HepG2 (cell line): ENCODE measurements around the gene ADGRB3.

Experiments used
- CEBPZ ChIP-seq: IDR thresholded peaks from 2 replicates; pipeline ENCODE4 v1.6.1; 2012; ENCODE audit warnings: low read length, improper control_type of control experiment
- CTCF ChIP-seq: sonication (generic); formaldehyde crosslinking; IDR thresholded peaks from 2 replicates; pipeline ENCODE4 v1.5.0; 2020; ENCODE audit warnings: mild to moderate bottlenecking, missing genetic modification reagents, moderate library complexity
- GATAD2A ChIP-seq: IDR thresholded peaks from 2 replicates; pipeline ENCODE4 v1.6.1; 2016
- HIVEP1 ChIP-seq: sonication (generic); formaldehyde crosslinking; IDR thresholded peaks from 2 replicates; pipeline ENCODE4 v1.4.0; 2020; ENCODE audit warnings: mild to moderate bottlenecking, missing genetic modification reagents
- NR2C2 ChIP-seq: sonication (generic); formaldehyde crosslinking; IDR thresholded peaks from 2 replicates; pipeline ENCODE4 v1.4.0; 2020; ENCODE audit warnings: missing genetic modification reagents, mild to moderate bottlenecking, moderate library complexity, borderline replicate concordance
- NR2F1 ChIP-seq, 2 experiments: fragments of 450-650 bp in 1 of 2; formaldehyde crosslinking in 1 of 2; IDR thresholded peaks; 2 replicates each; pipeline versions ENCODE4 v1.5.0 to v1.6.1; 2016 to 2020; ENCODE audit warnings: mild to moderate bottlenecking in 1 of 2, missing compliant biosample characterization in 1 of 2, missing genetic modification reagents in 1 of 2, moderate library complexity in 1 of 2
- RBM22 ChIP-seq: fragments of 200-400 bp; formaldehyde crosslinking; optimal IDR thresholded peaks from 2 replicates; pipeline ENCODE3; 2017; ENCODE audit warnings: mild to moderate bottlenecking, low read length, moderate library complexity
- ZNF678 ChIP-seq: sonication (generic); formaldehyde crosslinking; IDR thresholded peaks from 2 replicates; pipeline ENCODE4 v1.4.0; 2020; ENCODE audit warnings: mild to moderate bottlenecking, missing genetic modification reagents

GRCh38 chr6:68634726-68635411, at the start of gene ADGRB3:
- TF ChIP-seq HIVEP1 (CRISPR knock-in tag), result no peak
- no peak for TF ChIP-seq CEBPZ
- no peak; the same call in 1 of the 2 replicates for TF ChIP-seq CTCF
- no peak for TF ChIP-seq RBM22
- no peak for TF ChIP-seq NR2C2 (CRISPR knock-in tag)
- no peak for TF ChIP-seq GATAD2A (CRISPR knock-in tag)
- no peak for TF ChIP-seq ZNF678 (CRISPR knock-in tag)
- no peak for TF ChIP-seq NR2F1 (CRISPR knock-in tag; IDR thresholded peaks at IDR 0.05)
